ENCODE results near the gene HSD17B2. TPM values are rescaled to one million over a fixed set of nuclear protein-coding genes. Genes with fewer than 3 reads are reported as not detected.
"Not testable (repeated sequence)": the region's sequence is repeated elsewhere in the genome, so short reads cannot be mapped to it uniquely, and the experiment has no call there.

HSD17B2 gene
- total RNA-seq, 2 donors from 2014 or later = 44.6 to 69.2 TPM

DNA sequence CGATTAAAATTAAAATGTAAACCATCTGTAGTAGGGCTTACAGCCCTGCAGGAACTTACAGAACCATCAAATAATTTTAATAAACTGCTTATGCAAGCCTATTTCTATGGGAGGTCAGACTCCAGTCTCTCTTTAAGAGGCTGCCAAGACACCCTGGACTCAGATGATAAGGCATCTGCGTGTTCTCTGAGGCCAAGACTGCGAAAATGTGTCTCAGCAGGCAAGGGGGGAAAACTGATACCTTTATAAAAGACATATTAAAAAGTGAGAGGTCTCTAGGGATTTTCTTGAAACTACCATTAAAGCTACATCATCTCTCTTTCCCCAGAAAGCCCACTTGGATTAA lies 102.7 kb downstream of the HSD17B2 start:
- Histone ChIP-seq H3K4me1 (no peaks in the 10 kb centered on the region), H3K4me3 (no peak overlapping the region), H3K9ac (ENCODE audit: low read depth in 2 of 2, low read length in 2 of 2) (no peak overlapping the region), H3K36me3 (no peaks in the 10 kb centered on the region), H3K9me3 (no peaks in the 10 kb centered on the region), H3K27me3 (no peaks in the 10 kb centered on the region), H3K27ac (no peak overlapping the region)
- no peak for DNase-seq
- intact Hi-C loops (cut with DNase I) = no loop called here
- TF ChIP-seq, protein P1, sequence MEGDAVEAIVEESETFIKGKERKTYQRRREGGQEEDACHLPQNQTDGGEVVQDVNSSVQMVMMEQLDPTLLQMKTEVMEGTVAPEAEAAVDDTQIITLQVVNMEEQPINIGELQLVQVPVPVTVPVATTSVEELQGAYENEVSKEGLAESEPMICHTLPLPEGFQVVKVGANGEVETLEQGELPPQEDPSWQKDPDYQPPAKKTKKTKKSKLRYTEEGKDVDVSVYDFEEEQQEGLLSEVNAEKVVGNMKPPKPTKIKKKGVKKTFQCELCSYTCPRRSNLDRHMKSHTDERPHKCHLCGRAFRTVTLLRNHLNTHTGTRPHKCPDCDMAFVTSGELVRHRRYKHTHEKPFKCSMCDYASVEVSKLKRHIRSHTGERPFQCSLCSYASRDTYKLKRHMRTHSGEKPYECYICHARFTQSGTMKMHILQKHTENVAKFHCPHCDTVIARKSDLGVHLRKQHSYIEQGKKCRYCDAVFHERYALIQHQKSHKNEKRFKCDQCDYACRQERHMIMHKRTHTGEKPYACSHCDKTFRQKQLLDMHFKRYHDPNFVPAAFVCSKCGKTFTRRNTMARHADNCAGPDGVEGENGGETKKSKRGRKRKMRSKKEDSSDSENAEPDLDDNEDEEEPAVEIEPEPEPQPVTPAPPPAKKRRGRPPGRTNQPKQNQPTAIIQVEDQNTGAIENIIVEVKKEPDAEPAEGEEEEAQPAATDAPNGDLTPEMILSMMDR (IDR thresholded peaks at IDR 0.05) = no peak

DNA sequence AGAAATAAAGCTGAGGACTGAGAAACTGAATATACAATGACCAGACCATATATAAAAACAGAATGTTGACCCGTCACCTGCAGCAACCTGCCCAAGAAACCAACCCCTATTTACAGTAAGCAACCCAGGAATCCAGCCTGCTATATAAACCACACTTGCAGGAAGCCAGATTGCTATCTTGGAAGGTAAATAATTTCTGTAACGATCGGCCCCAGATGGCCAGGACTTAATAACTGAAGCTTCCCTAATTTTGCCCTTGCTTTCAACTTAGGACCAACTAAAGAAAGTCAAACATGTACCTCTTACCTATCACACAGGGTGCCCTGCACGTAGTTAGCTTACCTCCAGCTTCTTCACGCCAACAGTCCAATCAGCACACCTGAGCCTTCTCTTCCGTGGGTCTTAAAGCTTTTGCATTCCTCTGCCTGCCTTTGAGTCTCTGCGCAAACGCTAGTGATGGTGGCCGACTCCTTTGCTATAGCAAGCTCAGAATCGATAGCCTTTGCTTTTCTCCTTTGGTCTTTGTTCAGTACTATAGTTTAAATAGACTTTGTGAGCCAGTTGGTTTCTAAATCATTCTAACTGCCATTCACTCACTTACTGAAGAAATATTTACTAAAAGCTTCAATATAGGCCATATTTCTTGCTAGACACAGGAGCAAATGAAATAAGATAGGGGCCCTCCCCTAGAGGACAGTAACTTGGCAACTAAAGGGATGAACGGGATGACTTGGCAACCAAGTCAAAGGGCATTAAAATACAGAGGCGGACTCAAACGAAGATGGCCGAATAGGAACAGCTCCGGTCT lies 103.6 kb downstream of the HSD17B2 start:
- DNase-seq = no peak
- H3K27ac ChIP-seq = no peak overlapping the region
- intact Hi-C loops (cut with DNase I) = no loop called here

DNA sequence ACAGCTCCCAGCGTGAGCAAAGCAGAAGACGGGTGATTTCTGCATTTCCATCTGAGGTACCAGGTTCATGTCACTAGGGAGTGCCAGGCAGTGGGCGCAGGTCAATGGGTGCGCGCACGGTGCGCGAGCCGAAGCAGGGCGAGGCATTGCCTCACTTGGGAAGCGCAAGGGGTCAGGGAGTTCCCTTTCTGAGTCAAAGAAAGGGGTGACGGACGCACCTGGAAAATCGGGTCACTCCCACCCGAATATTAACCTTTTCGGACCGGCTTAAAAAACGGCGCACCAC lies 104.2 kb downstream of the HSD17B2 start:
- H3K9me3 ChIP-seq; intact Hi-C loops (cut with DNase I); H3K27ac ChIP-seq; H3K36me3 ChIP-seq; H3K4me1 ChIP-seq; H3K27me3 ChIP-seq; H3K9ac ChIP-seq (ENCODE audit: low read depth in 2 of 2, low read length in 2 of 2): not testable (repeated sequence)
- DNase-seq = peak; percentile 26
- H3K4me3 ChIP-seq = peak overlapping the region; percentile 21

More for the DNA sequence above, 103.6 kb downstream of the HSD17B2 start:
- H3K4me1 ChIP-seq = no peaks in the 10 kb centered on the region
- no peak overlapping the region for H3K9ac ChIP-seq (ENCODE audit: low read depth in 2 of 2, low read length in 2 of 2)
- peak overlapping the region; percentile 21 for H3K4me3 ChIP-seq
- H3K36me3 ChIP-seq = no peaks in the 10 kb centered on the region
- TF ChIP-seq, protein P1 (IDR thresholded peaks at IDR 0.05) = no peak
- H3K27me3 ChIP-seq = no peaks in the 10 kb centered on the region
- H3K9me3 ChIP-seq = no peaks in the 10 kb centered on the region

DNA sequence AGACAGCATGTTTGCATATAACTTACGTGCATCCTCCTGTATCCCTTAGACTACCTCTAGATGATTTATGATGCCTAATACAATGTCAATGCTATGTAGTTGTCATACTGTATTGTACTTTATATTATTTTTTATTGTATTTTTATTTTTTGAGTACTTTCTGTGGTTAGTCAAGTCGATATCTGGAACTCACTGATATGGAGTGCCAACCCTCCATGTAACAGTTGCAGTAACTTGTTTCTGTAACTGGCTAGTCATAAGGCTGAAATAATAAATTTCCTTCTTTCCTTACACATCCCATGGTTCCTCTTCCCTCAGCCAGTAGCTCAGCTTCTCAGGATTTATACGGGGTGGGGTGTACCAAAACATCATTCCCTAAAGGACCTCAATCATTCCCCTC lies 111.5 kb downstream of the HSD17B2 start:
- TF ChIP-seq, protein P1 (IDR thresholded peaks at IDR 0.05) = no peak
- no peak overlapping the region for H3K9ac ChIP-seq (ENCODE audit: low read depth in 2 of 2, low read length in 2 of 2)
- H3K4me1 ChIP-seq = no peaks in the 10 kb centered on the region
- H3K9me3 ChIP-seq = no peaks in the 10 kb centered on the region
- H3K27me3 ChIP-seq = no peaks in the 10 kb centered on the region
- no peak for DNase-seq
- H3K4me3 ChIP-seq = no peak overlapping the region
- intact Hi-C loops (cut with DNase I) = no loop called here
- H3K36me3 ChIP-seq = no peaks in the 10 kb centered on the region
- no peak overlapping the region for H3K27ac ChIP-seq

DNA sequence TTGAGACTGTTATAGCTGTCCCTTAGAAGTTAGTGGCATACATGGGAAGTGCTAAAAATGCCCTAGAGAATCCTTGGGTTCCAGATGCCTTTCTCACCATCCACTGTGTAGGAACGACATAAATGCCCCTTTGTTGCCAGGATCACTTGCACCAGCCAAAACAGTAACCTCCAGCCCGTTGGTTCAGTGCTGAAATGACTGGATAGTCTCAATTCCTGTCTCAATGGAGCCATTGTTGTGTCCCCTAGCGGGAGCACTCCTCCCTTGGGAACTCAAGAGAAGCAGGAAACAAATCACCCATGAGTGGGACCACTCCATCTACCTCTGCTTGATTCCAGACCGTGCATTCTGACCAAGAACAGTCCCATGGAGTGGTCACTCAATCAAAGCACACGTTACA lies 111.9 kb downstream of the HSD17B2 start:
- Histone ChIP-seq H3K27ac (no peak overlapping the region), H3K9me3 (no peaks in the 10 kb centered on the region), H3K4me3 (no peak overlapping the region), H3K36me3 (no peaks in the 10 kb centered on the region), H3K4me1 (no peaks in the 10 kb centered on the region), H3K9ac (ENCODE audit: low read depth in 2 of 2, low read length in 2 of 2) (no peak overlapping the region), H3K27me3 (no peaks in the 10 kb centered on the region)
- intact Hi-C loops (cut with DNase I) = no loop called here
- TF ChIP-seq, protein P1 (IDR thresholded peaks at IDR 0.05) = no peak
- DNase-seq = no peak

DNA sequence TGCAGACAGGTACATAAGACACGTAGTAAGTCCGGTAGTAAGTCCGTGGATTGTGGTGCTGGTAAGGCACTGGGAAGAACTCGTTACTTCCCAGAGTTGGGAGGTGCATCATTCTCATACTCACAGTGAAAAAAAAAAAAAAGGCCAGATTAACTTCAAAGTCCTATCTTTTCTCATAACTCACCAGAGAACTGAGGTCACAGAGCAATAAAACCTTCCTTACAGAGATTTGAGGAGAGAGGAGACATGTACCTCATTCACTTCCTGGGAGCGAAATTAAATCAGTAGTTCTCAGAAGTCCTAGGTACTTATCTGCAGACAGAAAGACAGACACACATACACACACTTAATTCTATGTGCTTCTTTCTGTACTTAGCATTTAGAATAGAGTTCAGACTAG lies 112.5 kb downstream of the HSD17B2 start:
- no peak overlapping the region for H3K27ac ChIP-seq
- TF ChIP-seq, protein P1 (IDR thresholded peaks at IDR 0.05) = no peak
- no peaks in the 10 kb centered on the region for H3K36me3 ChIP-seq
- no peak overlapping the region for H3K4me3 ChIP-seq
- intact Hi-C loops (cut with DNase I) = no loop called here
- H3K27me3 ChIP-seq = no peaks in the 10 kb centered on the region
- no peaks in the 10 kb centered on the region for H3K4me1 ChIP-seq
- H3K9me3 ChIP-seq = no peaks in the 10 kb centered on the region
- H3K9ac ChIP-seq (ENCODE audit: low read depth in 2 of 2, low read length in 2 of 2) = no peak overlapping the region
- no peak for DNase-seq

Other genes starting within 250 kb of the HSD17B2 start
- gene SDR42E1, start 23.8 kb upstream of the HSD17B2 start, total RNA-seq = 1 to 10 TPM; 8.5 to 9.1 TPM
- gene MPHOSPH6, start 135.0 kb downstream of the HSD17B2 start, total RNA-seq = 10 to 100 TPM; 18.1 to 22.8 TPM